Left cardiac atrium (tissue), 4 donors: ENCODE results near the gene ARHGAP6. TPM values are rescaled to one million over a fixed set of nuclear protein-coding genes. Genes with fewer than 3 reads are reported as not detected.
"Not testable (repeated sequence)": the region's sequence is repeated elsewhere in the genome, so short reads cannot be mapped to it uniquely, and the experiment has no call there.

Experiments used
- ATAC-seq, 2 donors: fragments of 200-7000 bp; cut with Tn5 transposase; one replicate each; pipeline ENCODE4 v1.9.1; 2020; ENCODE audit warnings: mild to moderate bottlenecking in 2 of 2, moderate library complexity in 2 of 2
- DNase-seq: peaks from one replicate; pipeline ENCODE4 v3.0.0-alpha.2; 2020
- intact Hi-C, 2 donors: fragments of 100-400 bp; cut with DNase I; formaldehyde crosslinking; loops; one replicate each; pipeline versions ENCODE4 v1.14.1 to v1.15.1; 2022 to 2023
- total RNA-seq, 2 donors: library from RNA; stranded (reverse); fragmentation: NEBNext Ultra II Directional; extraction: Animal tissue kit (Norgen Biotek cat#: 25700); gene quantifications; one replicate each; pipeline ENCODE4 v1.2.1, GENCODE V29; 2021
- donor health status: DM: no; HTN: yes; CAD: no.
- donor health status: DM: no; HTN: yes; CAD: no; lungs with severe emphysema.
- donor health status: DM: yes; HTN: yes; CAD: no.
- donor health status: Dilated cardiomyopathy.

Gene ARHGAP6
- total RNA-seq, 2 donors from 2014 or later, result 5.6 to 5.9 TPM

DNA sequence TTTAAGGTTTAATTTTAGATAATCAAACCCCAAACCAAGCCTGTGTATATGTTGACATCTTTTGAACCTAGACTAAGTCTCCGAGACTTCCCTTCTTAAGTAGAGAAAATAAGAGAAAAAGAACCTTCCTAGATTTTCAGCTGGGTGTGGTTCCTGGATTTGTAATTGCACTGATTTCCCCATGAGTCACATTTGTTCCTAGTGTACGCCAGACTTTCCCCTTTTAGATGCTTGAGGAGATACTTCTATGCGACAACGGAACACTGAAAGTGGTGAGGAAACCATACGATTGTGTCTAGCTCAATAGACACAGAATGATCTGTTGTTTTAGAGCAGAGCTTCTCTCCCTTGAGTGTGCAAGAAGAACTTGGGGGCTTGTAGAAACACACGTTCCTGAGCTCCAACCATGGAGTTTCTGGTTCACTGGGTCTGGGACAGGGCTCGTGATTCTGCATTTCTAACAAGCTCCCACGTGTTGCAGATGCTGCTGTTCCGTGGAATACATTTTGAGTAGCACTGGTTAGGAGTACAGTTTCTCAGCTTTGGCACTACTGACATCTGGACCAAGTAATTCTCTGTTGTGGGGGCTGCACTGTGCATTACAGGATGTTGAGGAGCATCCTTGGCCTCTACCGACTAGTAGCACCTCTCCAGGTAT lies 285.4 kb downstream of the ARHGAP6 start:
- intact Hi-C loops, result no loop called here
- DNase-seq, result no peak
- ATAC-seq, result peak in 1 of 2 donors; percentile 65

DNA sequence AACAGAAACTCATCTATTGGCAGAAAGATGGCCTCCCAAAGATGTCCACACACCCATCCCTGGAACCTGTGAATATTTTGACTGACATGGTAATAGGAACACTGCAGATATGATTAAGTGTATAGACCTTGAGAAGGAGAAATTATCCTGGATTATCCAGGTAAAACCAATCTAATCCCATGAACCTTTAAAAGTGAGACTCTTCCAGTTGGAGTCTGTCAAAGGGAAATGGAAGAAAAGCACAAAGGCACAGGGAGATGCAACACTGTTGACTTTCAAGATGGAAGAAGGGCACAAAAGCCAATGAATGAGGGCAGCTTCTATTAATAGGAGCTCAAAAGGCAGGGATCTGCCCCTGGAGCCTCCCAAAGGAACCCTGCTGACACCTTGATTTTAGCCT lies 289.6 kb downstream of the ARHGAP6 start:
- intact Hi-C loops, result no loop called here
- no peak for DNase-seq
- no peak for ATAC-seq

DNA sequence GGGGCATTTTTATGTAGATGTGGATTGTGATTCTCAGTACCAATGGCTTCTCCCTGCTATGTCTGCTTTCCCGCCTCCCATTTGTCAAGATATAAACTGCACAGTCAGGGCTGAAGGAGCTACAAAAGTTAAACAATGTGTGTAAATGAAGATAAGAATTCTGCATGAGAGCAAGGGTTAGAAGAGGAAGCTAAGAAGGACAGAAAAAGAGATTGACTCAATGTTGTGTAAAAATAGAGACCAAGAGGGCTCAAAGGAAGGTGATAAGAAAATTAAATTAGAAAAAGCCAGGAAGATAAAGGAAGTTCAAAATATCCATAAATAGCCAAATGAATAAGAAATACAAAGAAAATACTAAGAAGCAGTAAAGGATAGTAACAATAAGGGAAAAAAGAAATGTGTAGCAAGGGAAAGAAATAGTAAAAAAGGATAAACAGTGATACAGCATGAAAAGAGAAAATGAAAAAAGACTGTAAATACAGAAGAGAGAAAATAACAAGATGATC lies 290.1 kb downstream of the ARHGAP6 start:
- intact Hi-C loops, result no loop called here
- DNase-seq (no peak), ATAC-seq (no peak)

DNA sequence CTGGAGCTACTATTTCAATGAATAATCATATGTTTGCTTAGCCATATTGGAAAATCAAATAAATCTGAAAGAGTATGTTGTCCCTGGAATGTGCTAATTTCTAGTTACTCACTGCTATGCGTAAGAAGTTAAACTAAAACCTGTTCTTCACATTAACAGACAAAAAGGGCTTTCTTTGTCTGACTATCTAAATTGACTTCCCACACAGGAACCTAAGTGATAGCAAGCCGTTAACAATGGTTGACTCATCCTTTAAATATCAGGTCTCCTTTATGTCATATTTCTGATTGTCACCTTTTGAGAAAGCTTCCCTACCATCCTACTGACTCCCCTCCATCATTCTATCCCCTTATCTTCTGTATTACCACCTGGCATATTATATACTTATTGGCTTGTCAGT lies 291.1 kb downstream of the ARHGAP6 start:
- intact Hi-C loops, result no loop called here
- no peak for ATAC-seq
- no peak for DNase-seq

DNA sequence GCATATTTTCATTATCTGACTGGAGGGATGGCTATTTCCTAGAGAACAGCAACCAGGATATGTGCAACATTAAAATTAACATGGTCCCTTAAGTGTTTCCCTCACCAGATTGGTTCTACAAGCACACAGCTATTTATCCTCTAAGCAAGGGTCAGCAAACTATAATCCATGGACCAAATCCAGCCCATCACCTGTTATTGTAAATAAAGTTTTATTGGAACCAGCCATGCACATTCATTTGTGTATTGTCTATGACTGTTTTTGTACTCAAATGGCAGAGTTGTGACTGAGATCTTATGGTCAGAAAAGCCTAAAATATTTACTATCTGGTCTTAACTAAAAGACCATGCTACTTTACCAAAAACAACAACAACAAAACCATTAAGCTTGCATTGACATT lies 294.6 kb downstream of the ARHGAP6 start:
- intact Hi-C loops, result no loop called here

DNA sequence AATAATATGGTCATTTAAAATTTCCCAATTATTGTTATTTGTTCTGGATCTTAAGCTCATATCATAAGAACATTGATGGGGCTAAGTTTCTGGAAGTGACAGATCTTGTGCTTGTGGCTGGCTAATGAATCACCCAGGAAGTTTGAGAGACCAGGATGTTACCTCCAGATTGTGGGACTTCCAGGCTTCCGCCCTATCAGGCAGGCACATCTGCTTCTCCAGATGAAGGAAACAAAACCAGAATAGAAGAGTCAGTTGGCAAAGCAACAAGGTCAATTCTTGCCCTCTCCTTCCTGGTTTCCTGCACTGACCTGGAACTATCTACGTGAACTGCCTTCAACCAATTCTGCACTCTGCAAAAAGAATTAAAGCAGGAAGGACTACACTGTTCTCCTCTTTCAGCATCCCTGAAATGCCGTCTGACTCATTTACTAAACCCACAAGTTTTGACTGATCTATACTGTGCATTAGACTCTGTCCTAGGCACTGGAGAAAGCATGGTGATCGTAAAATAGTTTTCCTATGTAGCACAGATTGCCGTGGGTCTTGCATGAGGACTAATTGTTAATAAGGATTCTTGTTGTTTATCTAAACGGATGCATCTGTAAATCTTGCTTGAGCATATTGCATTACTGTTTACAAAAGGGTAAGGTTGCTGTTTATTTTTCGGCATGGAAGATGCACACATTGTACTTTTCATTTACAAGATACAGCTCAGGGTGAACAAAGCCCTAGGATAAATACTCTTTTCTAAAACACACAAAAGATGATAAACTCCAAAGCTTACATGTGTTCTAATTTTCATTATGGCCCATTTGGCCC lies 297.9 kb downstream of the ARHGAP6 start:
- ATAC-seq, result no peak
- DNase-seq, result no peak
- intact Hi-C loops, result no loop called here

More for the DNA sequence above, 294.6 kb downstream of the ARHGAP6 start:
- DNase-seq (no peak), ATAC-seq (no peak)

DNA sequence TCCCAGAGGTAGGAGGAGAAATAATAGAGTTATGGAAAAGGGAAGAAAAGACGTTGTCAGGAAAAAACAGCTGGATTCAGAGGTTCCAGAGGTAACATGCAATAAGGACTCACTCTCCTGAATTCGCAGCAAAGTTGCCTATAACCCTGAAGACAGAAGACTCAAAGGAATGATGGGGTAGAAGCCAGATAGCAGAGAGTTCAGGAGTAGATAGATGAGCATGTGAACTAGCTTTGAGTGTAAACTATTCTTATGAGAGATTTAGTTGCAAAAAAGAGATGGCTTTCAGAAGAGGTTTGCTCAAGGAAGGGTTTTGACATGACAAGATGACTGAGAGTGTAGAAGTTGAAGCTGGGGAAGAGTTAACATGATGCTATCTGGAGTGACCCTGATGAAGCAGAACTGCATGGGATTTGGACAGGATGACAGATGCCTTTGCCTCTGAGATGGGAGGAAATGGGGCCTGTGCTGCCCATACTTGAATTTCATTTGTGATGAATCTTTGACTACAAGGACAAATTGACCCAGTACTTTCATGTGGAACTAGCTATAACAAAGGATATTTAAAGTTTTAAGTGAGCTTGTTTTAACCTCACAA lies 298.6 kb downstream of the ARHGAP6 start:
- ATAC-seq (no peak), DNase-seq (no peak)
- intact Hi-C loops, result no loop called here

DNA sequence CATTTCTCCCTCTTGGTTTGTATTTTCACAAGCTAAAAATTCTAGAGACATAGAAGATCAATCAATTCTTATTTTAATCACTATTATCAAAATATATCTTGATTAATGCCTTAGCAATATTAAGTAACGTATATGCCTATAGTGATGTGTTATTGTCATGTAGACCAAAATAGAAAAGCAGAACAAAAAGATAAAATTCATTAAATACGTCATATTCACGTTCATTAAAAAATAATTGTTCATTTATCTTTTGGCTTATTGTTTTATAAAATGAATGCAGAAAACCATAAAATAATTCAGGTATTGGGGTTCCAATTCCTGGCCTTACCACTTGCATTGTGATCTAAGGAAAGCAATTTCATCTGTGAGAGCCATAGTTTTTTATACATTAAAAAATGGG lies 300.3 kb downstream of the ARHGAP6 start:
- ATAC-seq (no peak), DNase-seq (no peak)
- intact Hi-C loops, result no loop called here

DNA sequence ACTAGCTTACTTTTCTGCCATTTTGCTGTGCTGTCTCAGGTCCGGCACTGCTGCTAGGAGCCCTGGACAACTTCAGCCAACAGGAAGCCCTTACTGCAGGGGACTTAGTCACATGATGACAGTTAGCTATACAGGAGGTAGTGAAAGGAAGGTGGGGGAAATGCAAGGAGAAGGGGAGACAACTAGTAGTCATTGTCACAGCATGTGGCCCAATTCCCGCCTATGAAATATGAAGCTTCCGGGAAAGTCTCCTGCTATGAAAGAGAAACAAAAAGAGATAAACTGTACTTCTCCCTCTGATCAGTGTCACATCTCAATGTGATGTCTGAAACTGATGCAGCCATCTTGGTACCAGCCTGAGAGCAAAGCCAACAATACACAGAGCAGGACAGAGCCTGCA lies 300.9 kb downstream of the ARHGAP6 start:
- intact Hi-C loops, result no loop called here
- no peak for ATAC-seq
- DNase-seq, result no peak

DNA sequence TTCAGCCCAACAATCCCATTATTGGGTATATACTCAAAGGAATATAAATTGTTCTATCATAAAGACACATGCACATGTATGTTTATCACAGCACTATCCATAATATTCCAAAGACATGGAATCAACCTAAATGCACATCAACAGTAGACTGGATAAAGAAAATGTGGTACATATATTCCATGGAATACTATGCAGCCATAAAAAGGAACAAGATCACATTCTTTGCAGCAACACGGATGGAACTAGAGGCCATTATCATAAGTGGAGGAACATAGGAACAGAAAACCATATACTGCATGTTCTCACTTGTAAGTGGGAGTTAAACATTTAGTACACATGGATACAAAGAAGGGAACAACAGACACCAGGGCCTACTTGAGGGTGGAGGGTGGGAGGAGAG lies 301.9 kb downstream of the ARHGAP6 start:
- intact Hi-C loops, DNase-seq, ATAC-seq: not testable (repeated sequence)

DNA sequence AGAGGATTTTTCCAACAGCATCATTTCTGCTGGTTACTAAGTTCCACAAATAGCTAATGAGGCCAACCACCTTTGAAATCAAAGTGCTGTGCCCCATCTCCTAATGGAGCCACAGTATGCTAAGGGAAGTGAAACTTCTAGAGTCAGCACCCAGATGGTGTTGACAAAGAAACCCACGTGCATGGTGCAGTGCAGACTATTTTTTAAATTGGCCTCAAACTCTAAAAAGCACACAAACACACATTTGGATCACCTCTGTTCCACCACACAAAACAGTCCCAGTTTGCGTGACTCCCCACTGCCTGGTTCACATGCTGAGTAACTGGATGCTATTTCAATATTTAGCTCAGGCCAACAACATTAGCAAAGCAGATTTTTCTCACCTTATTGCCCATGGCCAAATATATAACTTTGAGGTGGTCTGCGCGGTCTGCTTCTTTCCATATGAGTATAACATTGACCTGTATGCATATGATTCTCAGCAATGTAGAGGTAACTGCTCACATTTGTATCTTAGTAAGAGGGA lies 302.6 kb downstream of the ARHGAP6 start:
- intact Hi-C loops, result no loop called here
- no peak for DNase-seq
- peak in 1 of 2 donors; percentile 24 for ATAC-seq

DNA sequence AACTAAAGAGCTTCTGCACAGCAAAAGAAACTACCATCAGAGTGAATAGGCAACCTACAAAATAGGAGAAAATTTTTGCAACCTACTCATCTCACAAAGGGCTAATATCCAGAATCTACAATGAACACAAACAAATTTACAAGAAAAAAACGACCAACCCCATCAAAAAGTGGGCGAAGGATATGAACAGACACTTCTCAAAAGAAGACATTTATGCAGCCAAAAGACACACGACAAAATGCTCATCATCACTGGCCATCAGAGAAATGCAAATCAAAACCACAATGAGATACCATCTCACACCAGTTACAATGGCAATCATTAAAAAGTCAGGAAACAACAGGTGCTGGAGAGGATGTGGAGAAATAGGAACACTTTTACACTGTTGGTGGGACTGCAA lies 304.1 kb downstream of the ARHGAP6 start:
- intact Hi-C loops, ATAC-seq, DNase-seq: not testable (repeated sequence)

DNA sequence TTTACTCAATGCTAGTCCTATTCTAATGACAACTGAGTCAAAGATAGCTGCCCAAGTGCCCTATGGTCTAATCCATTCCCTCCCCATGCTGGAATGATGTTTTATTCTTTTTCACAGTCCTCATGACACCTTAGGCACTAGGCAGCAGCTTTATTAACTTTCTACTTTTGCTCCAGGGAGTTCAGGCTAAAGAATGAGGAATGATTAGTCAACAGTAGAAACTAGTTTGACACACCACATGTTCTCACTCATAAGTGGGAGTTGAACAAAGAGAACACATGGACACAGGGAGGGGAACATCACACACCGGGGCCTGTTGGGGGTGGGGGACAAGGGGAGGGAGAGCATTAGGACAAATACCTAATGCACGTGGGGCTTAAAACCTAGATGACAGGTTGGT lies 309.8 kb downstream of the ARHGAP6 start:
- intact Hi-C loops, DNase-seq, ATAC-seq: not testable (repeated sequence)

DNA sequence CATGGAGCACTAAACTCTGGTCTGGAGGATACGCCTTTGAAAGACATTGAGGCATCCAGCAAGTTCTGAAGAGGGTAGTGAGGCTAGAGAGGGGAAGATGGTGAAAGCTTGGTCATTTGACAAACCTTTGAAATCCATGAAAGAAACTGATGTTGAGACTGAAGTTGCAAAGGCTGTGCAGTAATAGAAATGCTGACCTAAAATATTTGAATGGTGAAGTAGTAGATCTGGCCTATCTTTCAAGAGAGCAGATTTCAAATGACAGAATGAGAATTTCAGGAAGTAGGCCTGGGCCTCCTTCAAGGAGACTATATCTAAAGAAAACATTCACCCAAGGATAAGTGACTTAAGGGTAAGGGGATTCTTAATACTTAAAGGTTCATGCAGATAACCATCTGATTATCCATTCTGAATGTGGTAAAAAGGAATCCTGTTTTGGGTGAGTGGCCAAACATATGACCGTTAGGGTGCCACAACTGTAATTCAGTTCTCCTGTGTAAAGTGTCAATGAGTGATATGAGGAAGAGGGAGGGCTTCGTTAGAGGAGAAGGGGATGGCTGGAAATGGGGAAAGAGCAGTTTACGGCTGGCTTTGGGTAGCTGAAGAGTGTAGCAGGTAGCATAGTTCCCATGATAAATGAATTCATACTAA lies 310.3 kb downstream of the ARHGAP6 start:
- DNase-seq (no peak), ATAC-seq (no peak)
- intact Hi-C loops, result no loop called here

DNA sequence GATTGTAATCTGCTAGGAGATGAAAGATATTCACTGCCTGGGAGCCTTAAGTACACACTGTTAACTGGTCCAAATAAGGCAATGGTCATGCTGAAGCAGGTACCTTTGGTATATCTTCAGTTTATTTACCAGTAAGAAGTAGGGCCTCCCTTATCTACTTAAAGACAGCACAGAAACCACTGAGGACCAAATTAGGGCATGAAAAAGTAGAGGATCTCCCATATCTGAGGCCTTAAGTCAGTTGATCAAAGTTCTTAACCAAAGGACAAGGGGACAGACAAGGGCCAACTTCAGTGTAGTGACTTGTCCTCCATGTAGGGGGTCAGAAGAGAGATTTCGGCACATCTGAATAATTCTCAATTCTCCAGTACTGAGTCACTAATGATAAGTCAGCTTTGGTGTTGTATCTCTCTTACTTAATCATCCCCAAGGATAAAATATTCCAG lies 313.4 kb downstream of the ARHGAP6 start:
- ATAC-seq (peak in 1 of 2 donors; percentile 34), DNase-seq (no peak)
- intact Hi-C loops, result no loop called here

DNA sequence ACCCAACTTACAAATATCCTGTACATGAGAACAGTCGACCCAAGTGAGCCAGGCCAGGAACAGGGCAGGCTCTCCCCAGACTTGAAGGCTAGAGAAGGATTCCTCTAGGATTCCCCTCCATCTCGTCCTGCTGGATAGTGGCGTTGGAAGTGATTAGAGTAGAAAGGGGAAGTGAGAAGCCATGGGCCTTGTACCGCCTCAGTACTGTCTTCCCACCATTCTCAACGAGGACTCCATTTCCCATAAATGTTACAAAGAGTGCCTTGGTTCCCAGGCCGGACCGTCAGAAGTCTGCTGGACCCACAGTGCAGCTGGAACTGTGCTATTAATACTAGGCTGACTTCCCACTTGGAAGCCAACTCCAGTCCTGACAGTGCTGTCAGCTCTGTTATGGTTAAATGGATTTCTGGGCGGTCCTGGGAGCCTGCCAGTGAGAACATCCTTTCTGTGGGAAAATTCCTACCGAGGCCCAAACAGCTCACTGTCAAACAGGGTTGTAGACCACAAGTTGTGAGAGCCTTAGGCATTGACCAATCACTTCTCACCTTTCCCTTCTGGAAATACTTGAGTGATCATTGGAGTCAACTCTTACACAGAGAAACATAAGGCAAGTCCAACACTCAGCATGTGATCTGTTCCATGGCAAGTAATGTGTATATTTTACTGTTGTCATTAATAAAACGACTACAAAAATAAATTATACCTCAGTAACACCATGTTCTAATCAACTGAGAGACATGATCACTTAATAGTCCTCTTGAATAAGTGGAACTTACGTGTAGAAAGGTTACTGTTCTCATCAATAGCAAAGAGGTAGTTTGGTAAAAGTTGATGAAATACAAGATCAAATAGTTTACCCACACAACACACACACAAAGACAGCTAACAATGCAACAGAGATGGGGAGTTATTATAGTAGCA lies 314.1 kb downstream of the ARHGAP6 start:
- peak; percentile 61 for DNase-seq
- ATAC-seq, result peak; percentile 83 to 88
- intact Hi-C loops, result no loop called here

DNA sequence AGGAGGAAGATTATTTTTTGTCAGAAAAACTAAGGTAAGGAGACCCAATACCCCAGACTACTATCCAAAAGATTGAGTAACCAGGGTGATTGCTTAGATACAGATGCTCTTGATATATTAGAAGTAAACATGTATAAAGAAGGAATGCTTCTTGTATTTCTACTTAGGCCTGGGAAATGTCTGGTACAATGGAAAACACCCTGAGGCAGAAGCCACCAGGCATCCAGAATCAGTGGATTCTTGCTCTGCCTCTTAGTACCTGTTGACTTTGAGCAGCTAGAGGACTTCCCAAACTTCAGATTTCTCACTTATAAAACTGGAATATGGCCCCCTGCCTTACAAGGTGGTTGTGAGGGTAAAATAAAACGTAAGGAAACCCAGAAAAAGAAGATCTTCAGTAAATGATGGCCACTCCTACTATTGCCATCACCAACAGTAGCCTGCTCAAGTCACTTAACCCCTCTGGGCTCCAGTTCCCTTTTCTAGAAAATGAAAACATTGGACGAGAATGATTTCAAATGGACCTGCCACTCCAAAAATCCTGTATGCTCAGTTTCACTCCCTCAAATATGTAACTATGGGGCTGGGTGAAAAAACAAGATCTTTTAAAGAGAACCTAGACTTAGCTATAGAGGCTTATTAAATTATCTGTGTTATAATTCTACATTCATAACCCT lies 315.9 kb downstream of the ARHGAP6 start:
- intact Hi-C loops, result no loop called here
- no peak for DNase-seq
- ATAC-seq, result no peak

DNA sequence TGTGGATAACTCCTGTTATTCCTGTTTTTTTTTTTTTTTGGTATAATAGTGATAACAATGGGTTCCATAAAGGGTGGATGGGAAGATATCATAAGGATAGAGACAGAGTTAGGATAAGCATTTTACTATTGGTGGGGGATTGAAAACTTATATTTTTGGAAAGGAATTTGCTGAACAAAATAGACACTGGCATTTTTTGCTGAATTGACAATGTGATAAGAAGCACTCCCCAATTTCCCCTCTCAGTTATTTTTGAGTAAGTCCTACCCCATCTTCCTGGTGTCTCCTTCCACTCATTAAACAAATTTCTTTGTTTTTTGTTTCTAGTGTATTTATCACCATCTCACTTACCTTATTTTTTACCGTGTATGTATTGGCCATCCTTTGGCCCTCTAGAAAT lies 316.7 kb downstream of the ARHGAP6 start:
- ATAC-seq, result no peak
- no peak for DNase-seq
- intact Hi-C loops, result no loop called here
